GM12865 (cell line): Measurements from ENCODE around the gene HM13.

Source experiments
- DNase-seq: peaks from one replicate; pipeline ENCODE4 v3.0.0; 2010; ENCODE audit warnings: low read depth
- H3K4me3 ChIP-seq: 2 replicates; pipeline ENCODE4 v1.5.1; 2011; ENCODE audit warnings: mild to moderate bottlenecking, low read depth, low read length, control low read depth
- CTCF ChIP-seq: IDR thresholded peaks from 2 replicates; pipeline ENCODE4 v1.5.1; 2011; ENCODE audit warnings: low read length, control low read depth, low read depth, inconsistent platforms; ENCODE audit not compliant: insufficient read depth; ENCODE audit errors: missing control alignments

HM13 gene

GRCh38 chr20:31567380-31567720, 53.1 kb downstream of the HM13 start:
- no peak overlapping the region for H3K4me3 ChIP-seq
- TF ChIP-seq CTCF: no peak
- no peak for DNase-seq

GRCh38 chr20:31568041-31568731, 53.9 kb downstream of the HM13 start:
- DNase-seq: no peak
- TF ChIP-seq CTCF: no peak
- H3K4me3 ChIP-seq: no peak overlapping the region

DNA sequence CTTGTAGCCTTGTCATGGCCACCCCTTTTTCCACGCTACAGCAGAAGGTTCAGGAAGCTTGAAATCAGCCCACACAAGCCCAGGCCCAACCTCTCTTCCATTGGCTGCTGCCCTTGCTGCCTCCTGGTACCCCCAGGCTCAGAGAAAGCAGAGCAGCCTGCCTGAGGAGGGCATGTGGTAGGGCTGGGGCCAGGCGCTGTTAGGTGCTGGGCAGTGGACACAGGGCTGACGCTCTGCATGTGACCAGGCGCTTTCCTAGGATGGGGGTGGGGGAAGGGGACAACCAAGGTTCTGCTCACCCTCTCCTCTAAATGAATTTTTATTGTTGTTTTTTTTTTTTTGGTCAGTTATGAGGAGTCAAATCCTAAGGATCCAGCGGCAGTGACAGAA, 54.5 kb downstream of the HM13 start:
- TF ChIP-seq CTCF: no peak
- no peak overlapping the region for H3K4me3 ChIP-seq
- no peak for DNase-seq

GRCh38 chr20:31569163-31570020, 55.1 kb downstream of the HM13 start:
- TF ChIP-seq CTCF: peak; percentile 83
- DNase-seq: peak; percentile 62
- no peak overlapping the region for H3K4me3 ChIP-seq

- no peak for TF ChIP-seq CTCF
- no peak for DNase-seq
Measured at GRCh38 chr20:31570021-31570463, 55.8 kb downstream of the HM13 start.

GRCh38 chr20:31570735-31571617, 56.7 kb downstream of the HM13 start:
- DNase-seq: no peak
- TF ChIP-seq CTCF: no peak
- H3K4me3 ChIP-seq: no peak overlapping the region

More at GRCh38 chr20:31570021-31570463, 55.8 kb downstream of the HM13 start:
- H3K4me3 ChIP-seq: no peak overlapping the region
